Hematopoietic multipotent progenitor cell treated with erythropoietin and hydrocortisone succinate and interleukin-3 and kit ligand, for 17 days (in vitro differentiated cells): ENCODE results near the gene SARDH.

Experiments used
- DNase-seq: peaks from one replicate; pipeline ENCODE4 v3.0.0-alpha.2; 2015; ENCODE audit warnings: low spot score

Gene SARDH

DNA sequence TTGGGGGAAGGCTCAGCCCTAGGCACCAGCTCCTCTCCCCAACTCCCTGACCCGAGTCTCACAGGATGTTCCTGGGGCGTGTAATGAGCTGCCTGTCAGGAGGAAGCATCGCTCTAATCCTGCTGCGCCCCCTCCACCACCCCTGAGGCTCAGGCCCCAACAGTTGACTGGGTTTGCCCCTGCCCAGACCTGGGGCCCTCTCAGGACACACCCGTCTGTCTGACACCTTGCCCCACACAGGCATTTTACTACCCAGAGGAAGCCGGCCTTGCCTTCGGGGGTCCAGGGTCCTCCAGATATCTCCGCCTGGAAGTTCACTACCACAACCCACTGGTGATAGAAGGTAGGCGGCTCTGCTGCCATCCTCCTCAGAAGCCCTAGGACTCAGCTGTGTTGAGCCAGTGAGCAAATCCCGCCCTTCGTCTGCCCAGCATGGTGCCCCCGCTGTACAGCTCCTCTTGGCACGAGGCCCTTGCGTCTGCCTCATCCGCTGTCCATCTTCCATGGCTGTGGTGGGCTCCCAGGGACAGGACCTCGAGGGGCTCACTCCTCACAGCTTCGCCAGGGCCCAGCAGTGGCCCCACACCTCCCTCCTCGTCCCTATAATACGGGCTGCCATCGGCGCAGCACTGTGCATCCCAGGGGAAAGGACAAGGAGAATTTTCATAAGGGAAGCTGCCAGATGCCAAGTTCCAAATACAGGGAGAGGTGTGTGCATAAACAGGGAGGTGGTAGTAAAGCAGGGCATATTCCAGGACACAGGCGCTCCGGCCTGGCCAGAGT lies 94.0 kb downstream of the SARDH start:
- no peak for DNase-seq

DNA sequence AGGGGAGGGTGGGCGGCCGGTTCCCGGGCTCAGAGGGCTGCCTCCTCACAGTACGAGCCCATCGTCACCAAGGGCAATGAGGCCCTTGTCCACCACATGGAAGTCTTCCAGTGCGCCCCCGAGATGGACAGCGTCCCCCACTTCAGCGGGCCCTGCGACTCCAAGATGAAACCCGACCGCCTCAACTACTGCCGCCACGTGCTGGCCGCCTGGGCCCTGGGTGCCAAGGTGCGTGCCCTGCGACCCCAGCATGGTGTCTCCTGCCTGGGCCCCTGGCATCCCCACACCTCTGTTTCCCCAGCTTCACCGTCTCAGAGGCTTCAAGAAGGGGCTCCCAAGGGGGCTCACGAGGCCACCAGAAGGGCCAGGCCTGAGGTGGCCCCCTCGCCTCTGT lies 94.8 kb downstream of the SARDH start:
- no peak for DNase-seq

DNA sequence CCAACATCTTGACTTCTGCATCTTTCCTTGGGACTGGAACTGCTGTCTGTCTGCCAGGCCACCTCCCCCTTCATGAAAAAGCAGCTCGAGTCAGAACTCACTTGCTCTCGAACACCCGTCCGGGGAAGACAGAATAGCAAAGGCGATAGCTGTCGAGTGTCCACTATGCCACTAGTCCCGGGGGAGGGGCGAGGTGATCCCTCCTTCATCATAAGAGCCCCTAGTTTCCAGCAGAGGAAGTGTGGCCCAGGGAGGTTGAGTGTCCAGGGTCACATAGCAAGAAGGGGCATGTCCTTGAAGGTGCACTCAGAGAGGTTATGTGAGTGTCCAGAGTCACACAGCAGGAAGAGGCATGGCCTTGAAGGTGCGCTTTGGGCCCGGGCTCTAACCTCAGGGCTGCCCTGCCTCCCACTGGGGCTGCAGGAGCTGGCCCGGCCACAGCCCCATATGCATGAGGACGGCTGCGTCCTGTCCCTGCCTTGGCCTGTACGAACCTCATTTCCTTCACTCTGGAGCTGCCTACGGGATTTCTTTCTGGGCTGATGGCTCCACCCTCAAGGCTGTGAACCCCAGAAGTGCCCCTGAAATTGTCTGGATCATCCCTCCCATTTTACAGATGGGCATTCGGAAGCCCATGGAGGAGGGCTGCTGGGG lies 95.3 kb downstream of the SARDH start:
- no peak for DNase-seq

DNA sequence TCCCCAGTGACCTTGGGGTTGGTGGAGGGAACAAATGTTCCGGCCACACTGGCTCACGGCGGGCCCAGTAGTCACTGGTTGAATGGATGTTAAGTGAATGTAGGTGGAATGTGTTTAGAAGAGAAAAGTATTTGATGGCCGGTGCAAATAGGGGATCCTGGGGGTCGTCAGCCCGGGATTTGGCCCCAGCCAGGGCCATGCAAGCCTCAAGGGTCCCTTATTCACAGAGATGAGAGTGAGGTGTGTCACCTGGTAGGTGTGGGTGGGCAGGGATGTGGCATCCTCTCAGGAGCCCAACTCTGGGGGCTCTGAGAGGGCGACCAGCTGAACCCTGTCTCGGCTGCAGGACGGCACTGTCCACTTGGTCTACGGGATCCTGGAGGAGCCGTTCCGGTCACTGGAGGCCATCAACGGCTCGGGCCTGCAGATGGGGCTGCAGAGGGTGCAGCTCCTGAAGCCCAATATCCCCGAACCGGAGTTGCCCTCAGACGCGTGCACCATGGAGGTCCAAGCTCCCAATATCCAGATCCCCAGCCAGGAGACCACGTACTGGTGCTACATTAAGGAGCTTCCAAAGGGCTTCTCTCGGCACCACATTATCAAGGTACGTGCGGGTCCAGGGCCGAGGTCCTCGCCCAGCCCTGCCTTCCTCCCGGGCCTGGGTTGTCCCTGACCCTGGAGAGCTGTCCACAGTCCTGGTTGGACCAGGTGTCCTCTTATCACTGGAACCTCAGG lies 96.1 kb downstream of the SARDH start:
- no peak for DNase-seq

DNA sequence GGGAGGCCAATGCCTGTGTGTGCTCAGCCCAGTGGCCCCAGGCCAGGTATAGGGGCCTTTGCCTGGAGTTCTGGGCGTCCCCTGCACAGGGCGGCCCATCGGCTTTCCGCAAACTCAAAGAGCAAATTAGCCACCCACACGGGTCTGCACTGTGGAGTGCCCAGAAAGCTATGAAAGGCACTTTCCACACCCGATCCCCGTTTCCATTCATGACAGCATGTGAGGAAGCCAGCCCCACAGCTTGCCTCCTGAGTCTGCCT lies 96.8 kb downstream of the SARDH start:
- DNase-seq, result no peak

DNA sequence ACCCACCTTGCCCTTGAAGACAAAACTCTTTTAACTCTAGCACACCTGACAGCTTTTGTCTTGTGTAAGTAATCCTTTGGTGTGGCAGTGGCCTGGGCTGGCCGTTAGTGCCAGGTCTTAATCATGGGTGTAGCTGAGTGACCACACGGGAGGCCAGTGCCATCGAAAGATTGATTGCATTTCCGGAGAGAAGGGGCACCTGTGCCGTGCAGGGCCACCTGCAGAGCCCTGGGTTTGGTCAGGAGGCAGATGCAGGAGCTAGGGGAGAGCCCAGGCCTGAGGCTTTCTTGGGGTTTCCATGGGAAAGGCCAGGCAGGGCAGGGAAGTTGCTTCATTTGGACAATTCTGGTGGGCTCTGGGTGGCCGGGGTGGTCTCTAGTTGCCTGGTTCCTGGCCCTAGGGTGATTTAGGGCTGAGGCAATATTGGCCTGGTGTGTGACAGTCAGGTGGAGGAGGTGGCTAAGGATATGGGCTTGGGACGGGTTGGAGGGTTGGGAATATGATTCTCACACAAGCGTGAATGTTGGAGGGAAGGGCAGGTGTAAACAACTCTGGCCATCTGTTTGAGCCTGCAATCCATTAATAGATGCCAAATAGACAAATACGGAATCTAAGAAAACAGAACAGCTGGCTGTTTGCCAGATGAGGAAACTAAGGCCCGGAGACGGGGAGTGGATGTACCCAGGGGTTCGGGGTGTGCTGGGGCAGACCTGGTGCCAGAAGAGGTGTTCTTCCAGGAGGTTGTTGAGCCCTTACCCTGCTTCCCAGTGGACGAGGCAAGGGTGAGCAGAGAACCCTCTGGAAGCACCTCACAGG lies 97.4 kb downstream of the SARDH start:
- DNase-seq, result no peak

DNA sequence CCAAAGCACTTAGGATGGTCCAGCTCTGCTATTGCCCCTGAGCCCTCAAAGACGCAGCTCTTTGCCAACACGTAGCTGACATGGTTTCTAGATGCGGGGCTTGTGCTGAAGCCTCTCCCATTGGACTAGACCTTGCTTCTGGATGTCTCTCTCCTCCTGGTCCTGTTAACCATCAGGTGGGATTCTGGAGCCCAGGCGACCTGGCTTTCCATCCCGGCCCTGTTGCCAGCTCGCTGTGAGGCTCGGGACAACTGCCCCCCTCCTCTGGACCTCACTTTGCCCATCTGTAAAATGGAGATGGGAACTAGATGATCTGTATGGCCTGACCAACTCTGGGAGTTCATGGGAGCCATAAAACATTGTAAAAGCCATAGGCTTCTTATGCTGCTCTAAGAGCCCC lies 98.0 kb downstream of the SARDH start:
- no peak for DNase-seq

DNA sequence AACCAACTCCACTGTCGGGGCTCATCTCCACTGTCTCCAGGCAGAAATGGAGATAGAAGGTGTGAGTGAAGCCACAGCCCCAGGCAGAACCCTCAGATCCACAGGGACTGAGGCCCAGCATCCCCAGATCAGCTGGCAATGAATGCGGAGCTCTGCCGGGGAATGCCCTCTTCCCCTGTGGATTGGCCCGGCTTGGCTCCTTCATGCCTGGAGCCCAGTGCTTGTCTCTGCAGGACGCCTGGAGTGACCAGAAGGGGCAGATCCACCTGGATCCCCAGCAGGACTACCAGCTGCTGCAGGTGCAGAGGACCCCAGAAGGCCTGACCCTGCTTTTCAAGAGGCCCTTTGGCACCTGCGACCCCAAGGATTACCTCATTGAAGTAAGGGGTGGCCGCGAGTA lies 98.5 kb downstream of the SARDH start:
- no peak for DNase-seq

DNA sequence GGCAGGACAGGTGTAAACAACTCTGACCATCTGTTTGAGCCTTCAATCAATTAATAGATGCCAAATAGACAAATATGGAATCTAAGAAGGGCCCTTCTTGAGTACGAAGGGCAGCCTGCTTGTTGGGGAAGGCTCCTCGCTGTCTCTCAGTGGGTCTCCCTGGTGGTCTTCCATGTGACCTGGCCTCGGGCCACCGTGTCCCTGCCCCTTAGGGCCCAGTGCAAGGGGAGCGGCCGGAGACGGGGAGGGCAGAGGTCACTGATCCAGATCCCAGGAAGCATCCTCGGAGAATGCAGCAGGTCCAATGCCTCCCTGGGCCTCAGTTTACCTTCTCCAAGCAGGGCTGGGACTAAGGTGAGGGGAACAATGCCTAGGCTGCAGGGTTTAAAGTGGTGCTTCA lies 99.4 kb downstream of the SARDH start:
- no peak for DNase-seq

DNA sequence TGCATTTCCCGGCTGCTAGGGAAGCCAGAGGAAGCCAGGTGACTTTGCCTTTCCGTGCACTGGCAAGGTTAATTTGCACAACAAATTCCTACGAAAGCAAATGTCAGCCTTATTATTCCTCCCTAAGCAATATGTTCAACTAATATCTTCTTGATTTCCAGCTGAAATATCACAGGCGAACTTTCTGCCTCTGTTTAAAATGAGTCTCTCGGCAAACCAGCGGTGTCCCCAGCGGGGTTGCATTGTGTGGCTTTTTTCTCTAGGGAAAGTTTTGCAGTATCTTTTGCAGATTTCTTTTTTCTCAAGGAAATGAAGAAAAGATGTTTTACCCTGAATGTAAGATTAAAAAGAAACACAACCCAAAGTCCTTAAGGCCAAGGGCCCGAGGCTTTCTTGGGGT lies 100.1 kb downstream of the SARDH start:
- DNase-seq, result no peak

DNA sequence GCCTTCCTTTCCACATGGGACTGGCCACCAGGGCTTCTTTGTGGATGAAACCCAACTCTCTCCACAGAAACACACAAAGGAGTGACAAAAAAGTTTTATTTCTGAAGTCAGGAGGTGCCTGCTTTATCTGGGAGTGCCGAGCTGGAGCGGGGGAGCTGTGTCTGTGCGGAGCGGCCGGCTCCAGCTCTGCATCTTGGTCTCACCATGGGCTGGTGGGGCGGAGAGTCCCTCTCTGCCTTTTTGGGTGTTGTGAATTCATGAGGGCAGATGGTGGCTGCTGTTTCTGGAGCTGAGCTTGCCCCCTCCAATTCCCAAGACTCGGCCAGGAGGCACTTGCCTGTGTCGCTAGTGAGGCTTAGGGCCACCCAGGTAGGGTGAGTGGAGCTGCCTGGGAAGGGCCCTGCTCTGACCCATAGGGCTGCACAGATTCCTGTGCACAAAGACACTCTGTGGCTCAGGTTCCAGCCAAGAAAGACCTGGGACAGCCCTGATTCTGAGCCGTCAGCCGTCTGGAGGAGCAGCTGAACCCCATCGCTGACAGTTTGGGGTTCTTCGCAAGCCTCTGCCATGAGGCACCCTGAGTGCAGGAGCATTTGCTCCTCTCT lies 100.6 kb downstream of the SARDH start:
- no peak for DNase-seq

DNA sequence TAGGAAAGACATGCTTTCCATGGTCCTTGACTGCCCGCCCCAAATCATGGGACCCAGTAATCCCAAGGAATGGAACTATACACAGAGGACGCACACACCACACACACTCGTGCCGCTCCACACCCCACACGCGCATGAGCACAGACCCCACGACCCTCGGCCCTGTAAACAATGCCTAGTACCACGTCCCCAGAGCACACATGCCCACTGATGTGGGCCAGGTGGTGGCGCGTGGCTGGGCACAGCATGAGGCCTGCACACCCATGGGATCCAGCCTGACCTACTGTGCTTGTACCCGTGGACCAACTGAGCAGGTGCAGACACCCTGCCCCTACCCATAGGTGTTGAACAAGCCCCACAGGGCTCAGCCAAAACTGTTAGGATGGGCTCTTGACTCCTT lies 101.2 kb downstream of the SARDH start:
- no peak for DNase-seq

DNA sequence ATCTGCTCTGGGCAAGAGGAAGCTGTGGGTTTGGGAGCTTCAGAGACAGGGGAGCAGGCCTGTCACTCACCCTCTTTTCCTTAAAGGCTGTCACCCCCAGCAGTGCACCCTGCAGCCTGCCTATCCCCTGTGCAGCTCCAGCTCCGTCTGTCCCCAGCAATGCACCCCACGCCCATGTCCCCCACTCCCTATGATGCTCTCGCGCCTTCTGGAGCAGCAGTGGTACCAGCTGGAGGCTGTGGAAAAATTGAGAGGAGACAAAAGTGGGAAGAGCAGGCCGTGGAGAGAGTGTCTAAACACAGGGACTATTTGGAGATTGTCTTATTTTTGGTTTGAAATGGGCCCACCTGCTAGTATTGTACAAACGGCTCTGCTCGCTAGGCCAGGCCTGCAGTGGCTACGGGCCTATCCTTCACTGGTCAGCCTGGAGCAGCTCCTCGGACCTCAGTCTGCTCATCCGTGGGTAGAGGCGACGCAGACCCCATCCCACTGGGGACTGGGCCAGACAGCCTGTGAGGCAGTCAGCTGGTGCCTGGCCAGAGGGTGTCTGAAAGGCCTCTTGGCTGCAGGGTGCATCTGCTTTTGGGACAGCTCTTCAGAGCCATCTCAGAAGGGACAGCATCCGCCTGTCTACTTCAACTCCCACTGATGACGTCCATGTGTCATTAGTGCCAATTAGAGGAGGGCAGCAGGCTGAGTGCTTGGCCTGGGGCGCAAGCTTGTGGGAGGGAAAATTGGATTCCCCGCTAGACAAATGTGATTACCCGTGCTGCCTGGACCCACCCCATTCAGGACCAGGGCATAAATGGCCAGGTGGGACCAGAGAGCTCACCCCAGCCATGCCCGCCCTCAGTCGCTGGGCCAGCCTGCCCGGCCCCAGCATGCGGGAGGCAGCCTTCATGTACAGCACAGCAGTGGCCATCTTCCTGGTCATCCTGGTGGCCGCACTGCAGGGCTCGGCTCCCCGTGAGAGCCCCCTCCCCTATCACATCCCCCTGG lies 102.3 kb downstream of the SARDH start, which contains the start of gene DBH:
TSS of gene DBH (plus strand) at position 831 of the 999 bp plus-strand sequence. CDS start at position 840, 9 bp downstream.
- no peak for DNase-seq

DNA sequence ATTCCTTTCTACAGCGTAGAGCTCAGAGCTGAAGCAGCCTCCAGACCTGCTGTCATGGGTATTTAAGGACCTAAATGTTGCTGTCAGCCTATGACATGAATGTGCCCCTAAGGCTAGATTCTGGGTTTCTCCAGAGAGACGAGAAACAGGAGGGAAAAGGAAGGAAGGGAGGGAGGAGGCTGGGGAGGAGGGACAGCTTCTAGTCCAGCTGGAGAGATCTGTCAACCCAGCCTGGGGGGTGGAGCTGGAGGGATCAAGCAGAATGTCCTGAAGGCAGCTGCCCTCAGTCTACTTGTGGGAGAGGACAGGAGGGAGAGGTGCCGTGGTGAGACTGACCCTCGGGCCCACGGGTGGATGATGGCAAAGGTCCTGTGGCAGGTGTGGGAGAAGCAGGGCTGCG lies 103.1 kb downstream of the SARDH start:
- no peak for DNase-seq

DNA sequence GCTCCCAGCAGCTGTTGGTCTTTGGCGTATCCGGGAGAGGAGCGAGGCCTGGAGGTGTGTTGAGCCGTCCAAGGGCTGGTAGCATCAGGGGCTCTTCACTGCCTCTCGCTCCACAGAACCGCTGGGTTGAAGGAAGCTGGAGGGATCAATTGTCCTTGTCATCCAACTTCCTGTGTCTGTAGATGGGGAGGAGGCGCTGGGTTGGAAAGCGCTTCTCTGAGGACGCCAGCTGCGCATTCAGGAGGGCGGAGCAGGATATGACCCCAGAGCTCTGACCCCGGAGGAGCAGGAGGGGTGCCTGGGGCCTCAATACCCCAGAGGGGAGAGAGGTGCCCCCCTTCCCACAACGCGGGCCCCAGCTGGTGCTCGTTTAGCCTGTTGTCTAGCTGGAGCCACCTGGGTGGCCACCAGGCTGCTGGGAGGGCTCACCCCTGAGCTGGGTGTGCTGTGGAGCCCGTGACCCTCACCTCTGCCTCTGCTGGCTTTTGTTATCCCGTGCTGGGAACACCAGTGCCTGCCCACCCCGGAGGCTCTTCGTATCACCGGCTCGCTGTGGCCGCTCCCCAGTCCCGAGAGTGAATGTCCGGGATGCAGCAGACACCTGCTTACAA lies 104.0 kb downstream of the SARDH start:
- DNase-seq, result no peak

DNA sequence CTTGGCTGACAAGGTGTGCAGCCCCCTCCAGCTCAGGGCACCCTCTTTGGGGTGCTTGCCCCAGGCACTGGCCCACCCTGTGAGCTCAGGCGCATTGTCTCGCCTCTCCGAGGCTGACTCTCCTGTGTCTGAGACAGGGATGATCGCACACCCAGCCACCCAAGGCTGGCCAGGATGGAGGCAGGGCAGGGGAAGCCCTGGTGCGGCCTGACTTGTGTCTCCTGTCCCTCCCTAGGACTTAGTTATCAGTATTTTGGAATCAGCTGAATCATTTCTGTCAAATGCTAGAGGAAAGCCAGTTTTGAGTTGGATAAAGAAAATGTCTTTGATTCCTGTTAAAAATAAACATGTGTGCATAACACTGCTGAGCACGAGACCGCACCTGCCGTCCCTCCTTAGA lies 104.5 kb downstream of the SARDH start:
- DNase-seq, result no peak

DNA sequence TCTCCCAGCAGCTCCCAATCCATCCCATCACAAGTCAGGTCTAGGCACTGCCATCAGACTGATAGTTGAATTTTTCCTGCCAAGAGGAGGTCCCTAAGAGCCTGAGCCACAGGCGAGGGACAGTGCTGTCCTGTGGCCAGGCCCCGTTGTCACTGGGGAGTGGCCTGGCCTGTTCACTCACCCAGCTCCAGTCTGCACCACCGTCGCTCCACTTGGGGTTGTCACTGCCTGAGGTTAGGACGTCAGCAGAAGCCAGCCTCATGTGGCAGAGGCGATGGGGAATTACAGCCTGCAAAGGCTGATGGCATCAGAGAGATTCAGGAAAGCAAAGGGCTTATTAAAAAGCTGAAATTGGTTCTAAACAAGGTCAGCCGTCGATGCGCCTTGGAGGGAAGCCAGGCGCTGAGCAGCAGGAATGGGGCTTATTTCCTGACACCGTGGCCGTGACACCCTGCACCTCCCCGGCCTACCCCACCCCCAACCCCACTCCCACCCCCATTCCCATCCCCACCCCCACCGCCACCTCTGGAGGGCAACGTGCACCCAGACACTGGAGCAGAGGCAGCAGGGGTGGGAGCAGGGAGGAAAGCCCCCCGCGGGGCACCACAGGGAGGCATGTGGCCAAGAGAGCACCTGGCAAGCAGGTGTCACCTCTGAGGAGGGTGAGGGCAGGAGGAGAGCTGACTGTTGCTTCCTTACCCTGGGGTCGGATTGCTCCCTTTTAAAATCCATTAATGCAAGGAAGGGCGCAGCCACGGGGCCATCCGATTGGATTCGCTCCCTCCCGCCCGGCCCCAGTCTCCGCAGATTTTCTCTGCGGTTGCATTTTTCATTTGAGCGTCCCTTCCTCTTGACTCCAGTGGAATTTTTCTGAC lies 105.1 kb downstream of the SARDH start:
- no peak for DNase-seq

DNA sequence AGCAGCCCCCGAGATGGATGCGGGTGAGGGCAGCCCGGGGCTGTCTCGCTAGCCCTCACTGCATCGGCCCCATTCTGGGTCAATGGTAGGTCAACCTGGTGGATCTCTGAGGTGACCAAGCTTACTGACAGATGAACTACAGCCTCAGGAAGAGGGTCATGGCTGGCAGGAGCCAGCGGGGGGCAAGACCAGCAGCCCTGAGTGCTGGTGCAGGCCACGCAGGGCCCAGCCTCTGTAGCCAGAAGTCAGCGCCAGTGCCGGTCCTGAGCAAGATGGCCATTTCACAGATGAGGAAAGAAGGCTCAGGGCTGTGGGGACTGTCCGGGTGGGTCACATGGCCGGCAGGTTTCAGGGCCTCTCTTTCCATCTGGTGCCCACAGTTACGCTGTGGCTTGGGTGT lies 107.0 kb downstream of the SARDH start:
- DNase-seq, result no peak
